Measurements from ENCODE around the gene HP.

- TF ChIP-seq REST (IDR thresholded peaks at IDR 0.05; ENCODE audit: insufficient replicate concordance, low read depth) (no peak), CTCF (IDR thresholded peaks at IDR 0.05; ENCODE audit: insufficient read depth, low read length) (no peak), POLR2AphosphoS5 (IDR thresholded peaks at IDR 0.05; ENCODE audit: low read depth) (no peak), GABPA (IDR thresholded peaks at IDR 0.05; ENCODE audit: low read depth) (no peak), SPI1 (IDR thresholded peaks at IDR 0.05; ENCODE audit: borderline replicate concordance, low read depth) (no peak)
Measured at GRCh38 chr16:72013389-72013788, 40.9 kb upstream of the HP start.

All from HL-60 (cell line).